HepG2 (cell line): ENCODE measurements around the gene MS4A15.

Experiments used
- CEBPB ChIP-seq: IDR thresholded peaks from 2 replicates; pipeline ENCODE4 v1.6.1; 2011; ENCODE audit warnings: low read depth, low read length, improper control_type of control experiment, borderline replicate concordance
- HNRNPL ChIP-seq: fragments of 200-400 bp; formaldehyde crosslinking; IDR thresholded peaks from 2 replicates; pipeline ENCODE4 v1.6.1; 2017; ENCODE audit warnings: mild to moderate bottlenecking, low read depth, low read length
- NCOA1 ChIP-seq: sonication (generic); formaldehyde crosslinking; IDR thresholded peaks from 2 replicates; pipeline ENCODE4 v1.9.0; 2021; ENCODE audit warnings: missing genetic modification reagents
- NFE2 ChIP-seq: sonication (generic); formaldehyde crosslinking; IDR thresholded peaks from 2 replicates; pipeline ENCODE4 v1.4.0; 2020; ENCODE audit warnings: missing genetic modification reagents
- NR2C2 ChIP-seq: sonication (generic); formaldehyde crosslinking; IDR thresholded peaks from 2 replicates; pipeline ENCODE4 v1.4.0; 2020; ENCODE audit warnings: missing genetic modification reagents, mild to moderate bottlenecking, moderate library complexity, borderline replicate concordance
- RFX5 ChIP-seq: IDR thresholded peaks from 2 replicates; pipeline ENCODE4 v1.6.1; 2011; ENCODE audit warnings: low read depth, low read length, improper control_type of control experiment
- SMARCC2 ChIP-seq: fragments of 450-650 bp; IDR thresholded peaks from 2 replicates; pipeline ENCODE4 v1.6.1; 2017; ENCODE audit warnings: antibody characterized with exemption, mild to moderate bottlenecking
- TCF12 ChIP-seq, 2 experiments: fragments of 450-650 bp in 1 of 2; sonication (generic) in 1 of 2; formaldehyde crosslinking in 1 of 2; IDR thresholded peaks; 2 replicates each; pipeline versions ENCODE4 v1.6.1 to v1.8.0; 2017 to 2022; ENCODE audit warnings: antibody characterized with exemption in 1 of 2, mild to moderate bottlenecking in 1 of 2, missing genetic modification reagents in 1 of 2, moderate library complexity in 1 of 2
- ZBTB21 ChIP-seq: sonication (generic); formaldehyde crosslinking; IDR thresholded peaks from 2 replicates; pipeline ENCODE4 v1.4.0; 2020; ENCODE audit warnings: missing genetic modification reagents
- TF ChIP-seq, protein P1 (sequence below), 2 experiments: sonication (generic) in 1 of 2; formaldehyde crosslinking in 1 of 2; IDR thresholded peaks; 2 replicates each; pipeline versions ENCODE4 v1.5.1 to v1.6.1; 2011 to 2020; ENCODE audit warnings: borderline replicate concordance in 1 of 2, low read depth in 1 of 2, low read length in 1 of 2, mild to moderate bottlenecking in 1 of 2, missing genetic modification reagents in 1 of 2, moderate library complexity in 1 of 2
- TF ChIP-seq, protein P2 (sequence below): sonication (generic); formaldehyde crosslinking; IDR thresholded peaks from 2 replicates; pipeline ENCODE4 v1.5.0; 2020; ENCODE audit warnings: mild to moderate bottlenecking, missing genetic modification reagents
- TF ChIP-seq, protein P3 (sequence below): sonication (generic); formaldehyde crosslinking; IDR thresholded peaks from 2 replicates; pipeline ENCODE4 v1.5.0; 2020; ENCODE audit warnings: mild to moderate bottlenecking, missing genetic modification reagents, moderate library complexity
- TF ChIP-seq, protein P4 (sequence below): sonication (generic); formaldehyde crosslinking; IDR thresholded peaks from 2 replicates; pipeline ENCODE4 v1.9.0; 2021; ENCODE audit warnings: mild to moderate bottlenecking, missing genetic modification reagents

DNA sequence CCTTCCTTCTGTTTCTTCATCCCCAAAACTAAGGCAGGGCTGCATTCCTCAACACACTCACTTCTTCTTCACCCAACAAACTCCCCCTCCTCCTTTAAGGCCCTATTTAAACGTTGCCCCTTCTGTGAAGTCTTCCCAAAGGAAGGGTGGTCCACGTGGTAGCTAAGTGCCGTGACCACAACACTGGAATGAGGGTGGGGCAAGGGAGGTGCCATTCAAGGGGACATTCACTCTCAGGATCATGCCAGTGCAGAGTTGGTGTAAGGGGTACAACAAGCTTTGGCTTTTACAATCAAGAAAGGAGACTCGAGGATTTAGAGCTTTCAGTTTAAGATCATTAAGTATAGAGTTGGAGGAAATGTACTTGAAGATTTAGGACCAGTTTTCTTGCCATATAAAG is 20.4 kb downstream of the MS4A15 start:
- TF ChIP-seq HNRNPL, result no peak
- no peak for TF ChIP-seq TCF12 (IDR thresholded peaks at IDR 0.05)
- TF ChIP-seq TCF12 (CRISPR knock-in tag; IDR thresholded peaks at IDR 0.05), result no peak
- TF ChIP-seq RFX5, result no peak
- TF ChIP-seq, protein P1, sequence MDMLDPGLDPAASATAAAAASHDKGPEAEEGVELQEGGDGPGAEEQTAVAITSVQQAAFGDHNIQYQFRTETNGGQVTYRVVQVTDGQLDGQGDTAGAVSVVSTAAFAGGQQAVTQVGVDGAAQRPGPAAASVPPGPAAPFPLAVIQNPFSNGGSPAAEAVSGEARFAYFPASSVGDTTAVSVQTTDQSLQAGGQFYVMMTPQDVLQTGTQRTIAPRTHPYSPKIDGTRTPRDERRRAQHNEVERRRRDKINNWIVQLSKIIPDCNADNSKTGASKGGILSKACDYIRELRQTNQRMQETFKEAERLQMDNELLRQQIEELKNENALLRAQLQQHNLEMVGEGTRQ (IDR thresholded peaks at IDR 0.05; ENCODE audit: low read depth, low read length), result no peak
- TF ChIP-seq, protein P1 (CRISPR knock-in tag; IDR thresholded peaks at IDR 0.05; ENCODE audit: borderline replicate concordance), result no peak
- TF ChIP-seq, protein P2, sequence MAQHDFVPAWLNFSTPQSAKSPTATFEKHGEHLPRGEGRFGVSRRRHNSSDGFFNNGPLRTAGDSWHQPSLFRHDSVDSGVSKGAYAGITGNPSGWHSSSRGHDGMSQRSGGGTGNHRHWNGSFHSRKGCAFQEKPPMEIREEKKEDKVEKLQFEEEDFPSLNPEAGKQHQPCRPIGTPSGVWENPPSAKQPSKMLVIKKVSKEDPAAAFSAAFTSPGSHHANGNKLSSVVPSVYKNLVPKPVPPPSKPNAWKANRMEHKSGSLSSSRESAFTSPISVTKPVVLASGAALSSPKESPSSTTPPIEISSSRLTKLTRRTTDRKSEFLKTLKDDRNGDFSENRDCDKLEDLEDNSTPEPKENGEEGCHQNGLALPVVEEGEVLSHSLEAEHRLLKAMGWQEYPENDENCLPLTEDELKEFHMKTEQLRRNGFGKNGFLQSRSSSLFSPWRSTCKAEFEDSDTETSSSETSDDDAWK (CRISPR knock-in tag), result no peak
- no peak for TF ChIP-seq CEBPB
- TF ChIP-seq, protein P3, sequence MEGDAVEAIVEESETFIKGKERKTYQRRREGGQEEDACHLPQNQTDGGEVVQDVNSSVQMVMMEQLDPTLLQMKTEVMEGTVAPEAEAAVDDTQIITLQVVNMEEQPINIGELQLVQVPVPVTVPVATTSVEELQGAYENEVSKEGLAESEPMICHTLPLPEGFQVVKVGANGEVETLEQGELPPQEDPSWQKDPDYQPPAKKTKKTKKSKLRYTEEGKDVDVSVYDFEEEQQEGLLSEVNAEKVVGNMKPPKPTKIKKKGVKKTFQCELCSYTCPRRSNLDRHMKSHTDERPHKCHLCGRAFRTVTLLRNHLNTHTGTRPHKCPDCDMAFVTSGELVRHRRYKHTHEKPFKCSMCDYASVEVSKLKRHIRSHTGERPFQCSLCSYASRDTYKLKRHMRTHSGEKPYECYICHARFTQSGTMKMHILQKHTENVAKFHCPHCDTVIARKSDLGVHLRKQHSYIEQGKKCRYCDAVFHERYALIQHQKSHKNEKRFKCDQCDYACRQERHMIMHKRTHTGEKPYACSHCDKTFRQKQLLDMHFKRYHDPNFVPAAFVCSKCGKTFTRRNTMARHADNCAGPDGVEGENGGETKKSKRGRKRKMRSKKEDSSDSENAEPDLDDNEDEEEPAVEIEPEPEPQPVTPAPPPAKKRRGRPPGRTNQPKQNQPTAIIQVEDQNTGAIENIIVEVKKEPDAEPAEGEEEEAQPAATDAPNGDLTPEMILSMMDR, result no peak
- no peak for TF ChIP-seq NR2C2 (CRISPR knock-in tag)
- TF ChIP-seq NFE2 (CRISPR knock-in tag), result no peak
- no peak for TF ChIP-seq ZBTB21 (CRISPR knock-in tag)
- TF ChIP-seq SMARCC2, result no peak
- TF ChIP-seq, protein P4, sequence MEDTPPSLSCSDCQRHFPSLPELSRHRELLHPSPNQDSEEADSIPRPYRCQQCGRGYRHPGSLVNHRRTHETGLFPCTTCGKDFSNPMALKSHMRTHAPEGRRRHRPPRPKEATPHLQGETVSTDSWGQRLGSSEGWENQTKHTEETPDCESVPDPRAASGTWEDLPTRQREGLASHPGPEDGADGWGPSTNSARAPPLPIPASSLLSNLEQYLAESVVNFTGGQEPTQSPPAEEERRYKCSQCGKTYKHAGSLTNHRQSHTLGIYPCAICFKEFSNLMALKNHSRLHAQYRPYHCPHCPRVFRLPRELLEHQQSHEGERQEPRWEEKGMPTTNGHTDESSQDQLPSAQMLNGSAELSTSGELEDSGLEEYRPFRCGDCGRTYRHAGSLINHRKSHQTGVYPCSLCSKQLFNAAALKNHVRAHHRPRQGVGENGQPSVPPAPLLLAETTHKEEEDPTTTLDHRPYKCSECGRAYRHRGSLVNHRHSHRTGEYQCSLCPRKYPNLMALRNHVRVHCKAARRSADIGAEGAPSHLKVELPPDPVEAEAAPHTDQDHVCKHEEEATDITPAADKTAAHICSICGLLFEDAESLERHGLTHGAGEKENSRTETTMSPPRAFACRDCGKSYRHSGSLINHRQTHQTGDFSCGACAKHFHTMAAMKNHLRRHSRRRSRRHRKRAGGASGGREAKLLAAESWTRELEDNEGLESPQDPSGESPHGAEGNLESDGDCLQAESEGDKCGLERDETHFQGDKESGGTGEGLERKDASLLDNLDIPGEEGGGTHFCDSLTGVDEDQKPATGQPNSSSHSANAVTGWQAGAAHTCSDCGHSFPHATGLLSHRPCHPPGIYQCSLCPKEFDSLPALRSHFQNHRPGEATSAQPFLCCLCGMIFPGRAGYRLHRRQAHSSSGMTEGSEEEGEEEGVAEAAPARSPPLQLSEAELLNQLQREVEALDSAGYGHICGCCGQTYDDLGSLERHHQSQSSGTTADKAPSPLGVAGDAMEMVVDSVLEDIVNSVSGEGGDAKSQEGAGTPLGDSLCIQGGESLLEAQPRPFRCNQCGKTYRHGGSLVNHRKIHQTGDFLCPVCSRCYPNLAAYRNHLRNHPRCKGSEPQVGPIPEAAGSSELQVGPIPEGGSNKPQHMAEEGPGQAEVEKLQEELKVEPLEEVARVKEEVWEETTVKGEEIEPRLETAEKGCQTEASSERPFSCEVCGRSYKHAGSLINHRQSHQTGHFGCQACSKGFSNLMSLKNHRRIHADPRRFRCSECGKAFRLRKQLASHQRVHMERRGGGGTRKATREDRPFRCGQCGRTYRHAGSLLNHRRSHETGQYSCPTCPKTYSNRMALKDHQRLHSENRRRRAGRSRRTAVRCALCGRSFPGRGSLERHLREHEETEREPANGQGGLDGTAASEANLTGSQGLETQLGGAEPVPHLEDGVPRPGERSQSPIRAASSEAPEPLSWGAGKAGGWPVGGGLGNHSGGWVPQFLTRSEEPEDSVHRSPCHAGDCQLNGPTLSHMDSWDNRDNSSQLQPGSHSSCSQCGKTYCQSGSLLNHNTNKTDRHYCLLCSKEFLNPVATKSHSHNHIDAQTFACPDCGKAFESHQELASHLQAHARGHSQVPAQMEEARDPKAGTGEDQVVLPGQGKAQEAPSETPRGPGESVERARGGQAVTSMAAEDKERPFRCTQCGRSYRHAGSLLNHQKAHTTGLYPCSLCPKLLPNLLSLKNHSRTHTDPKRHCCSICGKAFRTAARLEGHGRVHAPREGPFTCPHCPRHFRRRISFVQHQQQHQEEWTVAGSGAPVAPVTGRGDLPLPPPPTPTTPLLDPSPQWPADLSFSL, result no peak
- TF ChIP-seq NCOA1 (CRISPR knock-in tag), result no peak
